Activated CD4-positive, alpha-beta T cell treated with anti-CD3 and anti-CD28 coated beads, Interleukin-2, amount 10 ng/mL, durations not matched to agents 7 days and 5 days (primary cell): ENCODE data around the gene RFX8. TPM values are rescaled to one million over a fixed set of nuclear protein-coding genes. Genes with fewer than 3 reads are reported as not detected.

ENCODE experiments used
- CTCF ChIA-PET: fragments of 350-600 bp; sonication (Branson Sonifier 250); formaldehyde crosslinking; loops from one replicate; lab custom pipeline; 2021; ENCODE audit warnings: antibody characterized with exemption; lab: Charles Lee
- POLR2A ChIA-PET: fragments of 350-600 bp; sonication (Branson Sonifier 250); formaldehyde crosslinking; loops from one replicate; lab custom pipeline; 2021; ENCODE audit warnings: antibody characterized with exemption; lab: Charles Lee
- DNase-seq: peaks from one replicate; pipeline ENCODE4 v3.0.0-alpha.2; 2020
- H3K27ac Mint-ChIP-seq: one replicate; pipeline ENCODE4 v1.8.0; 2021; ENCODE audit warnings: mild to moderate bottlenecking, moderate library complexity, mixed read lengths
- H3K27me3 Mint-ChIP-seq: one replicate; pipeline ENCODE4 v1.8.0; 2021; ENCODE audit warnings: mixed read lengths
- H3K36me3 Mint-ChIP-seq: one replicate; pipeline ENCODE4 v1.8.0; 2021; ENCODE audit warnings: low read depth, mixed read lengths
- H3K4me1 Mint-ChIP-seq: one replicate; pipeline ENCODE4 v1.8.0; 2021; ENCODE audit warnings: mixed read lengths
- H3K4me3 Mint-ChIP-seq: one replicate; pipeline ENCODE4 v1.8.0; 2021; ENCODE audit warnings: mild to moderate bottlenecking, moderate library complexity, mixed read lengths
- H3K9me3 Mint-ChIP-seq: one replicate; pipeline ENCODE4 v1.8.0; 2021; ENCODE audit warnings: mixed read lengths
- total RNA-seq, 2 experiments: library from RNA; stranded (reverse); gene quantifications; one replicate each; pipeline ENCODE4 v1.2.3, GENCODE V29; 2021

Gene RFX8
- total RNA-seq, 2 experiments from 2014 or later, result 2.1 to 2.8 TPM

- Mint-ChIP-seq H3K4me3 (no peak overlapping the region), H3K27me3 (peaks cover 3% of the 10 kb centered on the region), H3K9me3 (no peaks in the 10 kb centered on the region), H3K4me1 (peaks cover 46% of the 10 kb centered on the region), H3K36me3 (no peaks in the 10 kb centered on the region), H3K27ac (peak overlapping the region; percentile 61)
- ChIA-PET CTCF (interaction anchor here (1.9 kb wide), 1 partner anchor 34 kb away, joined by 5 read pairs; no protein-coding TSS in a partner anchor), POLR2A (no interaction called here)
- DNase-seq, result peak; percentile 14
Observed at GRCh38 chr2:101479810-101480209, 4.9 kb upstream of the RFX8 start.

GRCh38 chr2:101479328-101479727 is 4.4 kb upstream of the RFX8 start:
- ChIA-PET POLR2A (no interaction called here), CTCF (interaction anchor here (1.9 kb wide), 1 partner anchor 34 kb away, joined by 5 read pairs; no protein-coding TSS in a partner anchor)
- no peak for DNase-seq
- no peak overlapping the region for H3K4me3 Mint-ChIP-seq
- no peak overlapping the region for H3K27ac Mint-ChIP-seq
- H3K36me3 Mint-ChIP-seq, result no peaks in the 10 kb centered on the region
- H3K27me3 Mint-ChIP-seq, result peaks cover 3% of the 10 kb centered on the region
- no peaks in the 10 kb centered on the region for H3K9me3 Mint-ChIP-seq
- peaks cover 48% of the 10 kb centered on the region for H3K4me1 Mint-ChIP-seq

GRCh38 chr2:101478181-101479001 is 3.5 kb upstream of the RFX8 start:
- H3K27me3 Mint-ChIP-seq, result peaks cover 3% of the 10 kb centered on the region
- ChIA-PET POLR2A (no interaction called here), CTCF (interaction anchor here (0.9 kb wide), 1 partner anchor 148 kb away, joined by 3 read pairs; no protein-coding TSS in a partner anchor)
- no peak overlapping the region for H3K4me3 Mint-ChIP-seq
- peaks cover 52% of the 10 kb centered on the region for H3K4me1 Mint-ChIP-seq
- no peaks in the 10 kb centered on the region for H3K36me3 Mint-ChIP-seq
- DNase-seq, result no peak
- H3K27ac Mint-ChIP-seq, result no peak overlapping the region
- no peaks in the 10 kb centered on the region for H3K9me3 Mint-ChIP-seq

- H3K4me1 Mint-ChIP-seq, result peaks cover 59% of the 10 kb centered on the region
- CTCF ChIA-PET, result interaction anchor here (1.3 kb wide), 1 partner anchor 14 kb away, joined by 3 read pairs; no protein-coding TSS in a partner anchor
Observed at GRCh38 chr2:101477556-101477955, 2.6 kb upstream of the RFX8 start.

GRCh38 chr2:101476605-101477208 is 1.8 kb upstream of the RFX8 start:
- Mint-ChIP-seq H3K4me1 (peaks cover 67% of the 10 kb centered on the region), H3K9me3 (no peaks in the 10 kb centered on the region), H3K36me3 (no peaks in the 10 kb centered on the region), H3K27ac (no peak overlapping the region), H3K4me3 (no peak overlapping the region), H3K27me3 (peaks cover 3% of the 10 kb centered on the region)
- CTCF ChIA-PET, result interaction anchor here (1.3 kb wide), 1 partner anchor 13 kb away, joined by 3 read pairs; no protein-coding TSS in a partner anchor
- DNase-seq, result no peak
- POLR2A ChIA-PET, result interaction anchor here (0.6 kb wide), 1 partner anchor 69 kb away, joined by 3 read pairs; no protein-coding TSS in a partner anchor

More at GRCh38 chr2:101477556-101477955, 2.6 kb upstream of the RFX8 start:
- POLR2A ChIA-PET, result interaction anchor here (0.6 kb wide), 1 partner anchor 68 kb away, joined by 3 read pairs; no protein-coding TSS in a partner anchor
- DNase-seq, result no peak
- Mint-ChIP-seq H3K27ac (no peak overlapping the region), H3K36me3 (no peaks in the 10 kb centered on the region), H3K27me3 (peaks cover 3% of the 10 kb centered on the region), H3K4me3 (no peak overlapping the region), H3K9me3 (no peaks in the 10 kb centered on the region)

GRCh38 chr2:101473911-101474701 is 806 bp downstream of the RFX8 start:
- H3K27me3 Mint-ChIP-seq, result no peaks in the 10 kb centered on the region
- DNase-seq, result peak; percentile 56
- peak overlapping the region; percentile 95 for H3K27ac Mint-ChIP-seq
- CTCF ChIA-PET, result interaction anchor here (0.5 to 1.3 kb wide), 6 partner anchors 9 to 252 kb away, joined by 3 to 8 read pairs (median 4); no protein-coding TSS in a partner anchor
- POLR2A ChIA-PET, result interaction anchor here (0.6 to 1.6 kb wide), 4 partner anchors 9 to 225 kb away, joined by 3 to 9 read pairs (median 3); no protein-coding TSS in a partner anchor
- H3K36me3 Mint-ChIP-seq, result no peaks in the 10 kb centered on the region
- no peaks in the 10 kb centered on the region for H3K9me3 Mint-ChIP-seq
- H3K4me1 Mint-ChIP-seq, result peaks cover 52% of the 10 kb centered on the region
- H3K4me3 Mint-ChIP-seq, result peak overlapping the region; percentile 80

- Mint-ChIP-seq H3K9me3 (no peaks in the 10 kb centered on the region), H3K36me3 (no peaks in the 10 kb centered on the region), H3K4me1 (peaks cover 50% of the 10 kb centered on the region), H3K27ac (peak overlapping the region; percentile 92), H3K27me3 (no peaks in the 10 kb centered on the region), H3K4me3 (peak overlapping the region; percentile 80)
- ChIA-PET CTCF (interaction anchor here (0.6 to 0.7 kb wide), 2 partner anchors 30 to 50 kb away, joined by 4 to 5 read pairs; no protein-coding TSS in a partner anchor), POLR2A (interaction anchor here (1.2 kb wide), 1 partner anchor 97 kb away, joined by 3 read pairs; no protein-coding TSS in a partner anchor)
- no peak for DNase-seq
Observed at GRCh38 chr2:101473591-101473910, 1.4 kb downstream of the RFX8 start.

GRCh38 chr2:101469863-101470262 is 5.0 kb downstream of the RFX8 start:
- H3K36me3 Mint-ChIP-seq, result no peaks in the 10 kb centered on the region
- CTCF ChIA-PET, result no interaction called here
- no peak overlapping the region for H3K27ac Mint-ChIP-seq
- H3K27me3 Mint-ChIP-seq, result no peaks in the 10 kb centered on the region
- H3K4me3 Mint-ChIP-seq, result no peak overlapping the region
- no peak for DNase-seq
- POLR2A ChIA-PET, result no interaction called here
- no peaks in the 10 kb centered on the region for H3K9me3 Mint-ChIP-seq
- peaks cover 26% of the 10 kb centered on the region for H3K4me1 Mint-ChIP-seq

GRCh38 chr2:101467306-101467705 is 7.6 kb downstream of the RFX8 start:
- Mint-ChIP-seq H3K4me1 (peaks cover 19% of the 10 kb centered on the region), H3K9me3 (no peaks in the 10 kb centered on the region), H3K27me3 (no peaks in the 10 kb centered on the region), H3K36me3 (peaks cover 5% of the 10 kb centered on the region), H3K27ac (no peak overlapping the region), H3K4me3 (no peak overlapping the region)
- DNase-seq, result no peak
- POLR2A ChIA-PET, result no interaction called here
- CTCF ChIA-PET, result interaction anchor here (1.0 kb wide), 1 partner anchor 31 kb away, joined by 3 read pairs; no protein-coding TSS in a partner anchor

GRCh38 chr2:101466426-101466825 is 8.5 kb downstream of the RFX8 start:
- POLR2A ChIA-PET, result no interaction called here
- no peak for DNase-seq
- H3K4me1 Mint-ChIP-seq, result peaks cover 10% of the 10 kb centered on the region
- H3K9me3 Mint-ChIP-seq, result no peaks in the 10 kb centered on the region
- H3K36me3 Mint-ChIP-seq, result peaks cover 8% of the 10 kb centered on the region
- H3K27me3 Mint-ChIP-seq, result no peaks in the 10 kb centered on the region
- H3K27ac Mint-ChIP-seq, result no peak overlapping the region
- CTCF ChIA-PET, result interaction anchor here (0.9 kb wide), 1 partner anchor 21 kb away, joined by 8 read pairs; no protein-coding TSS in a partner anchor
- no peak overlapping the region for H3K4me3 Mint-ChIP-seq

GRCh38 chr2:101464841-101465240 is 10.1 kb downstream of the RFX8 start:
- POLR2A ChIA-PET, result interaction anchor here (0.5 to 0.7 kb wide), 2 partner anchors 10 to 247 kb away, joined by 3 read pairs; partner anchors contain the start of gene RFX8
- H3K27me3 Mint-ChIP-seq, result no peaks in the 10 kb centered on the region
- H3K27ac Mint-ChIP-seq, result no peak overlapping the region
- H3K4me1 Mint-ChIP-seq, result peaks cover 9% of the 10 kb centered on the region
- no peaks in the 10 kb centered on the region for H3K9me3 Mint-ChIP-seq
- CTCF ChIA-PET, result interaction anchor here (0.6 to 1.5 kb wide), 3 partner anchors 10 to 332 kb away, joined by 3 read pairs; partner anchors contain the start of gene RFX8
- no peak overlapping the region for H3K4me3 Mint-ChIP-seq
- H3K36me3 Mint-ChIP-seq, result peaks cover 8% of the 10 kb centered on the region
- DNase-seq, result no peak
